Lower lobe of right lung (tissue), 2 donors: ENCODE data around the gene KRTAP10-8. TPM values are rescaled to one million over a fixed set of nuclear protein-coding genes. Genes with fewer than 3 reads are reported as not detected.

ENCODE experiments used
- ATAC-seq, 2 donors: fragments of 200-7000 bp; cut with Tn5 transposase; one replicate each; pipeline ENCODE4 v1.9.1; 2020 to 2022; ENCODE audit warnings: mild to moderate bottlenecking in 2 of 2, moderate library complexity in 2 of 2
- DNase-seq: peaks from one replicate; pipeline ENCODE4 v3.0.0-alpha.2; 2020
- H3K27ac ChIP-seq: fragments of 200-600 bp; one replicate; pipeline ENCODE4 v1.8.0; 2022
- H3K27me3 ChIP-seq: fragments of 200-600 bp; one replicate; pipeline ENCODE4 v1.8.0; 2022; ENCODE audit warnings: low read depth
- H3K36me3 ChIP-seq: fragments of 200-600 bp; one replicate; pipeline ENCODE4 v1.8.0; 2022; ENCODE audit warnings: mild to moderate bottlenecking
- H3K4me1 ChIP-seq: fragments of 200-600 bp; one replicate; pipeline ENCODE4 v1.8.0; 2022
- H3K4me3 ChIP-seq: fragments of 200-600 bp; one replicate; pipeline ENCODE4 v1.8.0; 2022; ENCODE audit warnings: mild to moderate bottlenecking
- H3K9me3 ChIP-seq: fragments of 200-600 bp; one replicate; pipeline ENCODE4 v1.8.0; 2022
- intact Hi-C: fragments of 100-400 bp; cut with DNase I; formaldehyde crosslinking; loops from one replicate; pipeline ENCODE4 v1.11.0; 2022
- total RNA-seq: library from RNA; stranded (reverse); fragmentation: NEBNext Ultra II Directional; extraction: Animal tissue kit (Norgen Biotek cat#: 25700); gene quantifications from one replicate; pipeline ENCODE4 v1.2.1, GENCODE V29; 2021
- TF ChIP-seq, protein P1 (sequence below): fragments of 200-600 bp; IDR thresholded peaks from one replicate; pipeline ENCODE4 v1.8.0; 2022; ENCODE audit warnings: antibody characterized with exemption, mild to moderate bottlenecking
- donor health status: DM: no; HTN: yes; CAD: no; lungs with severe emphysema.

Gene KRTAP10-8
- total RNA-seq, 1 donor from 2014 or later, result not detected

DNA sequence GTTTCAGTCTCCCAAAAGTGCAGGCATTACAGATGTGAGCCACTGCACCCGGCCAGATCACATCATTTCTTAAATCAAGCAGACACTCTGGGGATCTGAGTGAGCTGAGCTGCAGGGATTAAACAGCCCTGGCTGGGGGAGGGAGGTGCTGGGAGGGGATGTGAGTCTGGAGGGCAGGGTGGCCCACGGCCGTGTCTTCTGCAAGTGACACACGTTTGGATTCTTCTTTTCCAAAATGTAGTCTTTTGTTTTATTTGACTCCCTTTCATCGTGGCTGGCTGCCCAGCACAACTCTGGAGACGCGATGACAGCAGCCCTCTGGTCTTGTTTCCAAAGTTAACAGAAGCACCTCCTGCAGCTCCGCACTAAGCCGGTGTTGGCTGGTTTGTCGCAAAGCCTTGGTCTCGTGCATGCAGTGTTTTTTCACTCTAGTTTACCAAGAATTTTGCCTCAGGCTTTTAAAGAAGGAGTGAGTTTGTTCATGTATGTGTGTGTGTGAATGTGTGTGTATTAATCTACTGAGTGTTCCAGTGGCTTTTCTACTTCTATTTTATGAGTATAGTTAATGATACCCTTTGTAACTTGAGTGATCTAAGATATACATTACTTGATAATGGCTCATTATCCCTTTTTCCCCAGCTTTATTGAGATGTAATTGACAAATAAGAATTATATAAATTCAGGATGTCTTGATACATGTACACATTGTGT, 28.6 kb upstream of the KRTAP10-8 start:
- intact Hi-C loops, result no loop called here
- Histone ChIP-seq H3K36me3 (no peaks in the 10 kb centered on the region), H3K4me1 (no peaks in the 10 kb centered on the region), H3K4me3 (no peak overlapping the region), H3K27ac (no peak overlapping the region), H3K9me3 (peaks cover 5% of the 10 kb centered on the region), H3K27me3 (peaks cover 17% of the 10 kb centered on the region)
- ATAC-seq, result no peak
- TF ChIP-seq, protein P1, sequence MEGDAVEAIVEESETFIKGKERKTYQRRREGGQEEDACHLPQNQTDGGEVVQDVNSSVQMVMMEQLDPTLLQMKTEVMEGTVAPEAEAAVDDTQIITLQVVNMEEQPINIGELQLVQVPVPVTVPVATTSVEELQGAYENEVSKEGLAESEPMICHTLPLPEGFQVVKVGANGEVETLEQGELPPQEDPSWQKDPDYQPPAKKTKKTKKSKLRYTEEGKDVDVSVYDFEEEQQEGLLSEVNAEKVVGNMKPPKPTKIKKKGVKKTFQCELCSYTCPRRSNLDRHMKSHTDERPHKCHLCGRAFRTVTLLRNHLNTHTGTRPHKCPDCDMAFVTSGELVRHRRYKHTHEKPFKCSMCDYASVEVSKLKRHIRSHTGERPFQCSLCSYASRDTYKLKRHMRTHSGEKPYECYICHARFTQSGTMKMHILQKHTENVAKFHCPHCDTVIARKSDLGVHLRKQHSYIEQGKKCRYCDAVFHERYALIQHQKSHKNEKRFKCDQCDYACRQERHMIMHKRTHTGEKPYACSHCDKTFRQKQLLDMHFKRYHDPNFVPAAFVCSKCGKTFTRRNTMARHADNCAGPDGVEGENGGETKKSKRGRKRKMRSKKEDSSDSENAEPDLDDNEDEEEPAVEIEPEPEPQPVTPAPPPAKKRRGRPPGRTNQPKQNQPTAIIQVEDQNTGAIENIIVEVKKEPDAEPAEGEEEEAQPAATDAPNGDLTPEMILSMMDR, result no peak
- no peak for DNase-seq

DNA sequence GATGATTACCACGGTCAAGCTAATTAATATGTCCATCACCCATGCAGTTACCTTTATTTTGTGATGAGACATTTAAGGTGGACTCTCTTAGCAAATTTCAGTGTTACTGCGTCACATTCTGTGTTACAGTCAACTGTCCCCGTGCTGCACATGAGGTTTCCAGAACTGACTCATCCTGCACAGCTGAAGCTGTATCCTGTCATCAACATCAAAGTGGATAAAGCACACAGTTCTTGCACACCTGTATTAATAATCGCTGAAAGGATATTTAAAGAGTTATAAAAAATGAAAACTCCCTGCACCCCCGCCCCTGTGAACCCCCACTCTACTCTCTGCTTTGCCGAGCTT, 28.1 kb upstream of the KRTAP10-8 start:
- Histone ChIP-seq H3K27ac (no peak overlapping the region), H3K27me3 (peaks cover 17% of the 10 kb centered on the region), H3K4me1 (no peaks in the 10 kb centered on the region), H3K4me3 (no peak overlapping the region), H3K9me3 (peaks cover 5% of the 10 kb centered on the region), H3K36me3 (no peaks in the 10 kb centered on the region)
- ATAC-seq (no peak), DNase-seq (no peak)
- TF ChIP-seq, protein P1, result no peak
- intact Hi-C loops, result no loop called here

DNA sequence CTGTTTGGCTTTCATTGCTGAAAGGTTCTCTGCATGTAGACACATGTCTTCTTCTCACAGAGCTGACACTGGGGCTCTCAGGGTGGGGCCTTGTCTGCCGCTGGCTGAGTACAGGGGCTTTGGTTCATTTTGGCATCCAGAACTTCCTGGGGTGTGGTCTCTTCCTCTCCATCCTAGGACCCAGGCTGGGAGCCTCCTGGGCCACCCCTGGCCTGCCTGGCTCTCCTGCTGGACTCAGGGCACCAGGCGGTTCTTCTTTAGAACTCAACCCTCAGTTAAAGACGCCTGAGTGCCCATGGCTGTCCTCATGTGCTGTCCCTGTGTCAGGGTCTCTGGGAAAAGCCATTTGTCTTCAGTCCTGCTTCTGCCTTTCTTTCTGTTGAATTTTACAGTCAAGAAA, 26.0 kb upstream of the KRTAP10-8 start:
- peaks cover 30% of the 10 kb centered on the region for H3K27me3 ChIP-seq
- ATAC-seq (no peak), DNase-seq (no peak)
- peaks cover 5% of the 10 kb centered on the region for H3K9me3 ChIP-seq
- H3K4me1 ChIP-seq, result no peaks in the 10 kb centered on the region
- intact Hi-C loops, result no loop called here
- no peak overlapping the region for H3K27ac ChIP-seq
- no peaks in the 10 kb centered on the region for H3K36me3 ChIP-seq
- H3K4me3 ChIP-seq, result no peak overlapping the region
- TF ChIP-seq, protein P1, result no peak

DNA sequence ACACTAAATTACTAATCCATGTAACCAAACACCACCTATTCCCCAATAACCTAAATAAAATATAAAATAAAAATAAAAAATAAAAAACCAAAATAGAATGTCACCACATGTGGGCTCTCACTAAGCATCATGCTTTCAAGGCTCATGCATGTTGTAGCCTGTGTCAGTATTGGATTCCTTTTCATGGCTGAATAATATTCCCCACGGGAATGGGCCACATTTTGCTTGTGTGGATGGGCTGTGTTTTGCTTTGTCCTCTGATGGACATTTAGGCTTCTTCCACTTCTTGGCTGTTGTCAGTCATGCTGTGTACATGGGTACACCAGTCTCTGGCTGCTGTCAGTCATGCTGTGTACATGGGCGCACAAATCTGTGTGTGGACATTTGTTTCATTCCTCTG, 22.8 kb upstream of the KRTAP10-8 start:
- Histone ChIP-seq H3K4me3 (no peak overlapping the region), H3K36me3 (no peaks in the 10 kb centered on the region), H3K9me3 (no peaks in the 10 kb centered on the region), H3K4me1 (no peaks in the 10 kb centered on the region), H3K27ac (no peak overlapping the region), H3K27me3 (peaks cover 30% of the 10 kb centered on the region)
- ATAC-seq (no peak), DNase-seq (no peak)
- intact Hi-C loops, result no loop called here
- TF ChIP-seq, protein P1, result no peak

DNA sequence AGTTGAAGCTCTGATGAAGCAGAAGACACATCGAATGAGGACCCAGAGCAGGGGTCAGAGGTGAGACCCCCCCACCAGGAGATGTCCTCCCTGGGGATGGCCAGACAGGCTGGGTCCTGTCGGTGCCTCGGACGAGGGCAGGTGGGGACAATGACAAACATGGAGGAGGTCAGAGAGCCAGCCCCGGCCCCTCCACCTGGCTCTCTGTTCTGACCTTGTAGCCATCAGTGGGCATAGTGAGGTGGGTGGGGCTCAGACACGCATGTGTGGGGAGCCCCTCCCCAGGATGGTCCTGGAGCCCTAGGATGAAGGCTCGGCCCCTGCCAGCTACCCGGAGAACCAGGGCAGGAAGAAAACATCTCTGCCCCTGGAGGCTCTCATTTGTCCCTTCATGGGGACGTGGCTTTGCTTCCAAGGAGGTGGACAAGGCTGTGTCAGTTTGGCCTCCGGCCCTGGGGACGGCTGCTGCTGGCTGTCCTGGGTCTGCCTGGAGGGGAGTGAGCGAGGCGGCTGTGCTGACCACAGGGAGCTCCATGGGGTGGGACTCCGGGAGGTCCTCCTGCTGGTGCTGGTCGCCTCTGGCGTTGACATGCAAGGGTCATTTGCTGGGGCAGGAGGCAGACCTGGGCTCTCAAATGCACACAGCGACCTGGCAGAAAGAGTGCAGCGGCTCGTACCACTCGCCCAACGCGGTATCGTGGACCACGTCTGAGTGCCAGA, 22.1 kb upstream of the KRTAP10-8 start:
- Histone ChIP-seq H3K4me3 (no peak overlapping the region), H3K27me3 (peaks cover 25% of the 10 kb centered on the region), H3K36me3 (no peaks in the 10 kb centered on the region), H3K27ac (no peak overlapping the region), H3K4me1 (no peaks in the 10 kb centered on the region), H3K9me3 (no peaks in the 10 kb centered on the region)
- DNase-seq, result no peak
- intact Hi-C loops, result no loop called here
- ATAC-seq, result peak in 1 of 2 donors; percentile 20
- TF ChIP-seq, protein P1, result no peak
